ENCODE measurements around the gene PRDM5. TPM values are rescaled to one million over a fixed set of nuclear protein-coding genes. Genes with fewer than 3 reads are reported as not detected.
A peak's percentile ranks its signal among the peaks of the same experiment; 100 is the strongest.

PRDM5 gene
- total and polyA plus RNA-seq, 2 donors (not counting 3 experiments of a cell fraction or from before 2014, with no cell fraction given): 2.2 to 8.1 TPM

GRCh38 chr4:120858776-120859175, 63.8 kb downstream of the PRDM5 start:
- no TSS peak for BruUV-seq (replicated peaks)

GRCh38 chr4:120857312-120857711, 65.2 kb downstream of the PRDM5 start:
- Histone ChIP-seq H3K36me3 (ENCODE audit: control insufficient read depth in 2 of 2, extremely low read depth in 1 of 2, insufficient read depth in 2 of 2, low read length in 2 of 2) (no peaks in the 10 kb centered on the region), H2AFZ (ENCODE audit: low read depth, low read length) (no peak overlapping the region), H3K4me2 (ENCODE audit: insufficient read depth, low read length) (no peak overlapping the region), H3K9ac (replicated peaks; ENCODE audit: extremely low read depth, insufficient read depth, low read length) (no peak overlapping the region), H3K79me2 (ENCODE audit: control insufficient read depth, insufficient read depth, low read length) (no peaks in the 10 kb centered on the region), H3K9me1 (replicated peaks; ENCODE audit: control insufficient read depth, extremely low read depth, insufficient read depth, low read length) (no peaks in the 10 kb centered on the region), H3K27ac (ENCODE audit: insufficient read depth, low read depth, low read length) (no peak overlapping the region), H3K27me3 (ENCODE audit: control insufficient read depth in 2 of 2, insufficient read depth in 2 of 2, low read length in 2 of 2) (no peaks in the 10 kb centered on the region), H3K9me3 (replicated peaks; ENCODE audit: control insufficient read depth, insufficient read depth, low read length) (no peaks in the 10 kb centered on the region), H3K4me3 (replicated peaks in 1 of 3; ENCODE audit: insufficient read depth in 1 of 3, low read depth in 1 of 3, low read length in 3 of 3) (no peak overlapping the region), H3K4me1 (ENCODE audit: control insufficient read depth, extremely low read depth, insufficient read depth, low read length) (no peaks in the 10 kb centered on the region), H4K20me1 (replicated peaks; ENCODE audit: control insufficient read depth, extremely low read depth, insufficient read depth, low read length) (no peaks in the 10 kb centered on the region)
- FAIRE-seq: no peak
- BruUV-seq (replicated peaks): no TSS peak
- DNase-seq (ENCODE audit: low read depth, low spot score): no peak
- no peak for TF ChIP-seq FOS (IDR thresholded peaks at IDR 0.05; ENCODE audit: borderline replicate concordance, insufficient read depth, low read length)
- TF ChIP-seq EZH2 (IDR thresholded peaks at IDR 0.05; ENCODE audit: borderline replicate concordance, low read depth, low read length, severe bottlenecking): no peak
- TF ChIP-seq GATA2 (IDR thresholded peaks at IDR 0.05; ENCODE audit: insufficient read depth, insufficient read length, low read depth, low read length): no peak
- TF ChIP-seq JUN (IDR thresholded peaks at IDR 0.05; ENCODE audit: borderline replicate concordance, insufficient read depth, insufficient read length, low read depth): no peak
- TF ChIP-seq POLR2AphosphoS5 (IDR thresholded peaks at IDR 0.05; ENCODE audit: insufficient read depth, low read depth, low read length): no peak
- no peak for TF ChIP-seq MYC (IDR thresholded peaks at IDR 0.05; ENCODE audit: low read depth, low read length)
- TF ChIP-seq, protein P1, sequence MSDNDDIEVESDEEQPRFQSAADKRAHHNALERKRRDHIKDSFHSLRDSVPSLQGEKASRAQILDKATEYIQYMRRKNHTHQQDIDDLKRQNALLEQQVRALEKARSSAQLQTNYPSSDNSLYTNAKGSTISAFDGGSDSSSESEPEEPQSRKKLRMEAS (IDR thresholded peaks at IDR 0.05; ENCODE audit: insufficient read depth, insufficient read length): no peak
- TF ChIP-seq, protein P2, sequence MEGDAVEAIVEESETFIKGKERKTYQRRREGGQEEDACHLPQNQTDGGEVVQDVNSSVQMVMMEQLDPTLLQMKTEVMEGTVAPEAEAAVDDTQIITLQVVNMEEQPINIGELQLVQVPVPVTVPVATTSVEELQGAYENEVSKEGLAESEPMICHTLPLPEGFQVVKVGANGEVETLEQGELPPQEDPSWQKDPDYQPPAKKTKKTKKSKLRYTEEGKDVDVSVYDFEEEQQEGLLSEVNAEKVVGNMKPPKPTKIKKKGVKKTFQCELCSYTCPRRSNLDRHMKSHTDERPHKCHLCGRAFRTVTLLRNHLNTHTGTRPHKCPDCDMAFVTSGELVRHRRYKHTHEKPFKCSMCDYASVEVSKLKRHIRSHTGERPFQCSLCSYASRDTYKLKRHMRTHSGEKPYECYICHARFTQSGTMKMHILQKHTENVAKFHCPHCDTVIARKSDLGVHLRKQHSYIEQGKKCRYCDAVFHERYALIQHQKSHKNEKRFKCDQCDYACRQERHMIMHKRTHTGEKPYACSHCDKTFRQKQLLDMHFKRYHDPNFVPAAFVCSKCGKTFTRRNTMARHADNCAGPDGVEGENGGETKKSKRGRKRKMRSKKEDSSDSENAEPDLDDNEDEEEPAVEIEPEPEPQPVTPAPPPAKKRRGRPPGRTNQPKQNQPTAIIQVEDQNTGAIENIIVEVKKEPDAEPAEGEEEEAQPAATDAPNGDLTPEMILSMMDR (IDR thresholded peaks at IDR 0.05; ENCODE audit: extremely low read depth in 1 of 2, insufficient read depth in 1 of 2, low read depth in 1 of 2, low read length in 2 of 2): no peak
- TF ChIP-seq POLR2A (IDR thresholded peaks at IDR 0.05; ENCODE audit: low read depth, low read length): no peak
- intact Hi-C loops (cut with micrococcal nuclease) (no loop called here), dilution Hi-C loops (cut with MboI; ENCODE audit: extremely low pct_ligation_motif_present, low sequenced_read_pairs) (no loop called here)
- ChIA-PET CTCF (interaction anchor here (1.4 kb wide), 1 partner anchor 13 kb away, joined by 3 read pairs; no protein-coding TSS in a partner anchor), POLR2A (no interaction called here)

More at GRCh38 chr4:120858776-120859175, 63.8 kb downstream of the PRDM5 start:
- Histone ChIP-seq H4K20me1 (replicated peaks; ENCODE audit: control insufficient read depth, extremely low read depth, insufficient read depth, low read length) (no peaks in the 10 kb centered on the region), H3K79me2 (ENCODE audit: control insufficient read depth, insufficient read depth, low read length) (no peaks in the 10 kb centered on the region), H3K27ac (ENCODE audit: insufficient read depth, low read depth, low read length) (no peak overlapping the region), H3K4me2 (ENCODE audit: insufficient read depth, low read length) (no peak overlapping the region), H3K9ac (replicated peaks; ENCODE audit: extremely low read depth, insufficient read depth, low read length) (no peak overlapping the region), H3K9me1 (replicated peaks; ENCODE audit: control insufficient read depth, extremely low read depth, insufficient read depth, low read length) (no peaks in the 10 kb centered on the region), H3K4me3 (replicated peaks in 1 of 3; ENCODE audit: insufficient read depth in 1 of 3, low read depth in 1 of 3, low read length in 3 of 3) (no peak overlapping the region), H3K27me3 (ENCODE audit: control insufficient read depth in 2 of 2, insufficient read depth in 2 of 2, low read length in 2 of 2) (no peaks in the 10 kb centered on the region), H3K36me3 (ENCODE audit: control insufficient read depth in 2 of 2, extremely low read depth in 1 of 2, insufficient read depth in 2 of 2, low read length in 2 of 2) (no peaks in the 10 kb centered on the region), H3K9me3 (replicated peaks; ENCODE audit: control insufficient read depth, insufficient read depth, low read length) (no peaks in the 10 kb centered on the region), H2AFZ (ENCODE audit: low read depth, low read length) (no peak overlapping the region), H3K4me1 (ENCODE audit: control insufficient read depth, extremely low read depth, insufficient read depth, low read length) (no peaks in the 10 kb centered on the region)
- intact Hi-C loops (cut with micrococcal nuclease): no loop called here
- DNase-seq (ENCODE audit: low read depth, low spot score) (peak; percentile 21), FAIRE-seq (peak; percentile 60)
- CTCF ChIA-PET: no interaction called here
- dilution Hi-C loops (cut with MboI; ENCODE audit: extremely low pct_ligation_motif_present, low sequenced_read_pairs): no loop called here
- no peak for TF ChIP-seq GATA2 (IDR thresholded peaks at IDR 0.05; ENCODE audit: insufficient read depth, insufficient read length, low read depth, low read length)
- TF ChIP-seq JUN (IDR thresholded peaks at IDR 0.05; ENCODE audit: borderline replicate concordance, insufficient read depth, insufficient read length, low read depth): peak; percentile 38
- TF ChIP-seq FOS (IDR thresholded peaks at IDR 0.05; ENCODE audit: borderline replicate concordance, insufficient read depth, low read length): peak; percentile 29
- POLR2A ChIA-PET: no interaction called here

All from endothelial cell of umbilical vein (primary cell).